ENCODE results near the gene PGLYRP3.

The PGLYRP3 gene

GRCh38 chr1:153312570-153313186 lies at the start of gene PGLYRP3:
Gene PGLYRP3, minus strand, starts transcription at chr1:153312952. Its CDS starts 2,287 bp downstream, at chr1:153310665.
- no peak for DNase-seq

- no peak for DNase-seq
These were observed 49.5 kb upstream of the PGLYRP3 start for GRCh38 chr1:153362187-153362775.

GRCh38 chr1:153361480-153362109 lies 48.8 kb upstream of the PGLYRP3 start:
- no peak for DNase-seq

- no peak for DNase-seq
These were observed 48.1 kb upstream of the PGLYRP3 start for GRCh38 chr1:153360592-153361479.

- no peak for DNase-seq
These were observed 47.4 kb upstream of the PGLYRP3 start for GRCh38 chr1:153360190-153360589.

GRCh38 chr1:153359241-153359640 lies 46.5 kb upstream of the PGLYRP3 start:
- DNase-seq: no peak

- DNase-seq: no peak
These were observed 45.9 kb upstream of the PGLYRP3 start for GRCh38 chr1:153358691-153358975.

GRCh38 chr1:153357853-153358690 lies 45.3 kb upstream of the PGLYRP3 start, which contains the start of gene S100A9:
Gene S100A9, plus strand, starts transcription at chr1:153357854. Its CDS starts 430 bp downstream, at chr1:153358284.
- DNase-seq: no peak

- DNase-seq: no peak
These were observed 44.5 kb upstream of the PGLYRP3 start for GRCh38 chr1:153357076-153357852.

- no peak for DNase-seq
These were observed 43.8 kb upstream of the PGLYRP3 start for GRCh38 chr1:153356392-153357075.

GRCh38 chr1:153355445-153356071 lies 42.8 kb upstream of the PGLYRP3 start:
- DNase-seq: peak; percentile 6 to 70

- no peak for DNase-seq
These were observed 41.9 kb upstream of the PGLYRP3 start for GRCh38 chr1:153354515-153355193.

- peak in 1 of 2 experiments; percentile 17 for DNase-seq
These were observed 40.6 kb upstream of the PGLYRP3 start for GRCh38 chr1:153353226-153353947.

- peak; percentile 60 to 81 for DNase-seq
These were observed 39.8 kb upstream of the PGLYRP3 start for GRCh38 chr1:153352523-153352922.

- no peak for DNase-seq
These were observed 37.7 kb upstream of the PGLYRP3 start for GRCh38 chr1:153350321-153350957.

- no peak for DNase-seq
These were observed 36.9 kb upstream of the PGLYRP3 start for GRCh38 chr1:153349363-153350320.
